Astrocyte (in vitro differentiated cells and primary cell): ENCODE data around the gene TCHHL1.

Experiments used
- CTCF ChIP-seq: IDR thresholded peaks from 2 replicates; pipeline ENCODE4 v1.5.1; 2011; ENCODE audit warnings: low read depth, mild to moderate bottlenecking, inconsistent platforms, low read length, moderate library complexity; ENCODE audit not compliant: insufficient read depth
- EZH2 ChIP-seq: IDR thresholded peaks from 2 replicates; pipeline ENCODE4 v1.6.1; 2012; ENCODE audit warnings: mild to moderate bottlenecking, low read length, inconsistent platforms; ENCODE audit not compliant: insufficient read depth

DNA sequence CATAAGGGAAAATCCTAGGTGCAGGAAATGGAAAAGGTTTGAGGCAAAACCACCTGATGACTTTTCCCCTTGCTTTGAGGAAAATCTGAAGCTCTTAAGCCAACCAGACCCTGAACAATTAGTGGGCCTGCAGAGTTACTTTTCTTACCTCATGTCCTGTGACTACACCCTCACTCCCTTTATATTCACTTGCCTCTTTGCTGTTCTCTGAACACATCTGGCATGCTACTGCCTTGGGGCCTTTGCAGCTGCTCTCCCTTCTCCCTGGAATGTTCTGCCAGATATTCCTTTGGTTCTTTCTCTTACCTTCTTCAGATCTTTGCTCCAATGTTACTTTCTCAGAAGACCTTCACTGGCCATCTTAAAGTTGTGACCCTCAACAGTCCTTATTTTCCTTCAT, 48.4 kb upstream of the TCHHL1 start:
- TF ChIP-seq CTCF = no peak
- TF ChIP-seq EZH2 = no peak
